Thyroid gland (tissue), 4 donors: ENCODE results near the gene TK1.

ENCODE experiments used
- CTCF ChIP-seq, 6 experiments: fragments of 200-600 bp in 3 of 6; fragments of 450-650 bp in 3 of 6; sonication (generic) in 3 of 6; IDR thresholded peaks; one replicate each; pipeline ENCODE4 v1.5.1; 2016 to 2019; ENCODE audit warnings: antibody characterized with exemption in 6 of 6, mild to moderate bottlenecking in 2 of 6, inconsistent platforms in 1 of 6, moderate library complexity in 1 of 6
- POLR2A ChIP-seq, 2 donors: fragments of 450-650 bp; IDR thresholded peaks; one replicate each; pipeline ENCODE4 v1.6.1; 2017; ENCODE audit warnings: antibody characterized with exemption in 2 of 2, mild to moderate bottlenecking in 2 of 2, moderate library complexity in 1 of 2

GRCh38 chr17:78151514-78152008, 35.3 kb downstream of the TK1 start:
- no peak for TF ChIP-seq POLR2A (IDR thresholded peaks at IDR 0.05)
- TF ChIP-seq CTCF (IDR thresholded peaks at IDR 0.05), result no peak
